ENCODE data around the gene STK33.

STK33 gene

DNA sequence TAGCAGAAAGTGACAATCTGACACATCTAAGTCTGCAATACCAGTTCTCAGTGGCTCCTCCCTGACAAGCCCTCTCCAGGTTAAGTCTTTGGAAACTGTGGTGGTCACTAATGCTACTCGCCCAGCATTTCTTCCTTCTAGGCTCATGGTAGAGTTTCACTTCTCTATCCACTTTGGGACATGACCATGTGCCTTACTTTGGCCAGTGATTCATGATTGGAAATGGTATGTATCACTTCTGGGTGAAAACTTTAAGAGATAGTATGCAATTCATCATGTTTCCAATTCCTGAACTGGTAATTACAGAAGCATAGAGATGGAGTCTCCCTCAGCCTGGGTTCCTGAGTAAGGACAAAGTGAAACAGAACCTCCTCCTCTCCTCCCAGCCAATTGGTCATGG, 178.8 kb downstream of the STK33 start:
- Mint-ChIP-seq H3K27me3 (peaks cover 0 to 6% of the 10 kb centered on the region in 2 donors), H3K9me3 (no peaks in the 10 kb centered on the region), H3K4me1 (ENCODE audit: low read depth in 2 of 2) (no peaks in the 10 kb centered on the region), H3K27ac (no peak overlapping the region), H3K36me3 (ENCODE audit: insufficient read depth) (no peaks in the 10 kb centered on the region), H3K4me3 (no peak overlapping the region)
- no peak for DNase-seq
- no peak for ATAC-seq (replicated peaks)

GRCh38 chr11:8408151-8408941, 185.7 kb downstream of the STK33 start:
- DNase-seq: no peak

GRCh38 chr11:8403310-8403709, 190.7 kb downstream of the STK33 start:
- Mint-ChIP-seq H3K36me3 (ENCODE audit: insufficient read depth) (no peaks in the 10 kb centered on the region), H3K4me1 (ENCODE audit: low read depth in 2 of 2) (no peaks in the 10 kb centered on the region), H3K4me3 (no peak overlapping the region), H3K9me3 (no peaks in the 10 kb centered on the region), H3K27ac (no peak overlapping the region), H3K27me3 (peaks cover 0 to 10% of the 10 kb centered on the region in 2 donors)
- ATAC-seq (replicated peaks) (no peak), DNase-seq (no peak)

More at GRCh38 chr11:8408151-8408941, 185.7 kb downstream of the STK33 start:
- H3K9me3 Mint-ChIP-seq: no peaks in the 10 kb centered on the region
- H3K4me1 Mint-ChIP-seq (ENCODE audit: low read depth in 2 of 2): no peaks in the 10 kb centered on the region
- ATAC-seq (replicated peaks): no peak
- peaks cover 0 to 2% of the 10 kb centered on the region in 2 donors for H3K27me3 Mint-ChIP-seq
- H3K4me3 Mint-ChIP-seq: no peak overlapping the region
- no peaks in the 10 kb centered on the region for H3K36me3 Mint-ChIP-seq (ENCODE audit: insufficient read depth)
- no peak overlapping the region for H3K27ac Mint-ChIP-seq

GRCh38 chr11:8392886-8393285, 201.1 kb downstream of the STK33 start:
- Mint-ChIP-seq H3K27ac (no peak overlapping the region), H3K4me1 (ENCODE audit: low read depth in 2 of 2) (no peaks in the 10 kb centered on the region), H3K36me3 (ENCODE audit: insufficient read depth) (no peaks in the 10 kb centered on the region), H3K27me3 (peaks cover 4 to 24% of the 10 kb centered on the region in 2 donors), H3K4me3 (no peak overlapping the region), H3K9me3 (peaks cover 0 to 9% of the 10 kb centered on the region in 2 donors)
- DNase-seq (no peak), ATAC-seq (replicated peaks) (no peak)

GRCh38 chr11:8392166-8392565, 201.9 kb downstream of the STK33 start:
- H3K9me3 Mint-ChIP-seq: peaks cover 0 to 9% of the 10 kb centered on the region in 2 donors
- no peak overlapping the region for H3K4me3 Mint-ChIP-seq
- no peak overlapping the region for H3K27ac Mint-ChIP-seq
- ATAC-seq (replicated peaks): no peak
- H3K36me3 Mint-ChIP-seq (ENCODE audit: insufficient read depth): no peaks in the 10 kb centered on the region
- H3K27me3 Mint-ChIP-seq: peaks cover 4 to 17% of the 10 kb centered on the region in 2 donors
- H3K4me1 Mint-ChIP-seq (ENCODE audit: low read depth in 2 of 2): no peaks in the 10 kb centered on the region
- no peak for DNase-seq

DNA sequence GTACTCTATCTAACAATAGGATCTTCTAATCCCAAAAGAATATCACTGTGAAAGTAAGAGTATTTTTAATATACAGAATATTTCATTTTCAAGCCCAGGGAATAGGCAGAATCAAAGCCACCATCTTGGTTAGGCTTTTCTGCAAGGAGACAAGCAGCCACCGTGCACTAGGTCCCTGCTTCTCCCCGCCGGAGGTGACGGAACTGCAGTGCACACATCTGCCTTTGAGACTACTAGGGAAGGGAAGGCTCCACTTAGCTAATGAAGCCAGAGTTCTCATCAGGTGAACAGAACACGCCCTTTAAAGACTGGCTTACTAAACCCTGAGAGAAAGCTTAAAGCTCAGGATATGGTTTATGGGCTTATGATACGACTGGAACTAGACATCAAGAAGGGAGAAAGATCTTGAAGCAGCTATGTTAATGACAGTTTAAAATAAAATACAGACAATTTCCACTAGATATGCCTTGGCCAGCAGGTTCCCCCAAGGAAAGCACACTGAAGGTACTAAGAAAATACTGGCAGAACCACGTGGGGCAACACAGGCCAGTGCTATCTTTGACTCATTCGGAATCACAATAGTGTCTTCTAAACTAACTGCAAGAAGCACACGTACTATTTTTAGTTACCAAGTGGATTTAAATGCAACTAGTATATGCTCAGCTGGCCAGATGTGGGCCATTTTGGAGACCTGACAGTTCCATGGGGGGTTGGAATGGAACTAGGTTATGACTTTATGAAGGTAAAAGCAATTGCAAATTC, 203.0 kb downstream of the STK33 start:
- H3K27me3 Mint-ChIP-seq: peaks cover 4 to 17% of the 10 kb centered on the region in 2 donors
- H3K4me1 Mint-ChIP-seq (ENCODE audit: low read depth in 2 of 2): no peaks in the 10 kb centered on the region
- ATAC-seq (replicated peaks) (no peak), DNase-seq (no peak)
- H3K9me3 Mint-ChIP-seq: peaks cover 0 to 9% of the 10 kb centered on the region in 2 donors
- H3K4me3 Mint-ChIP-seq: no peak overlapping the region
- H3K36me3 Mint-ChIP-seq (ENCODE audit: insufficient read depth): no peaks in the 10 kb centered on the region
- no peak overlapping the region for H3K27ac Mint-ChIP-seq

DNA sequence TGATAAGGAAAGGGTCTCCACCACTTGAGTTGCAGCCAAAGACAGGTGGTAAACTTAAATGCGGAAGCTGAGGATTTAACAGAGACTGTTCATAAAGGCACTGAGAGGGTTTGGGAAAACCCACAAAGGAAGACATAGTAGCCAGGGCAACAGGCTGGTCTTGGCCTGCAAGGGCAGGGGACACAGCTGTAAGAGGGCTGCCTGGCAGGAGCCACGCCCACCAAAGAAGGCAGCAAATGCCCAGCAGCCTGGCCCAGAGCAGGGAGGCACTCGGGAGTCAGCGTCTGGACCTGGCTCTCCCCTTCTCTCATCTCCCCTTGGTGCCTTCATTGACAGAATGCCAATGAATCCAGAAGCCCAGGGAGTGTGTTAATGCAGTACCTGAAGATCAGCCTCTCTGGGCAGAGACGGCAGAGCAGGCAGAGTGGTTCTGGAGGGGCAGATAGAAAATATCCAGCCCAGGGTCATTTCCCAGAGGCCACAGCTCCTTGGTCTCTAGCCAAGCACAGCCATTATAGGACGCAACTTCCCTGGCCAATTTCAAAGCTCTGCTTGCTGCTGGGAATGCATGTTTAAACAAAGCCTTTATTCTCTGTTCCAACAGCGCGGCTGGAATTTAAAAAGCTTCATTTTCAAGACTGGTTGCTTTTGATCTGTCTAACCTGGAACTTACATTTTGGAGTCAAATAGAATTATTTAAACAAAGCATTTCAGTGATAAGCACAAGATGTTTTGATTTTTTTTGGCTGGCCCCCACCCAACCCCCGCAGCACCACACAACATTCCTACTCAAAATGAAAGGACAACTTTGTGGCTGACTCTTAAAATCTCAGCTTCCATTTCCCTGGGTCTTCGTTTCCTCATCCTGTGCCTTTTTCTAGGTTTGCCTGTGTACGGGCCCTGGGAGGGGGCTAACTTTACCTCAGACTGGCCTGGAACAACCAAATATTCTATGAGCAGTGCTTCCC, 204.7 kb downstream of the STK33 start:
- H3K4me3 Mint-ChIP-seq: no peak overlapping the region
- H3K9me3 Mint-ChIP-seq: no peaks in the 10 kb centered on the region
- no peak for ATAC-seq (replicated peaks)
- H3K27me3 Mint-ChIP-seq: peaks cover 4 to 9% of the 10 kb centered on the region in 2 donors
- DNase-seq: no peak
- H3K36me3 Mint-ChIP-seq (ENCODE audit: insufficient read depth): no peaks in the 10 kb centered on the region
- no peaks in the 10 kb centered on the region for H3K4me1 Mint-ChIP-seq (ENCODE audit: low read depth in 2 of 2)
- no peak overlapping the region for H3K27ac Mint-ChIP-seq

DNA sequence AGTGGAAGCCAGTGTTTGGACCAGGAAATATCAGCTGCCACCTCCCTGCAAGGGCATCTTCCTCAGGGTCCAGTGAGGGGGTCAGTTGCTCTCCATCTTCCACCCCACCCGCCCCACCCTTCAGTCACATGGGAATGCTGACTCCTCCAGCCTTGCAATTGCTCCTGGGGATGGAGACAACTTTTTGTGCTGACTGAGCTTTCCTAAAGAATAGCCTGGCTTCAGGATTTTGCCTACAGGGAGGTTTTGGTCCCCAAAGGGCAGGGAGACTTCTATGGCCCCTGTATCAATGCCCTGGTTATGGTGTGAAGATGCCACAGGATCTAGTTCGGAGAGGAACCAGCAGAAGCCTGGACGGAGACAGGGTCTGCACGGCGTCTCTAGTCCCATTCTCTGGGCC, 206.3 kb downstream of the STK33 start:
- no peak for DNase-seq
- Mint-ChIP-seq H3K27me3 (peaks cover 4 to 9% of the 10 kb centered on the region in 2 donors), H3K9me3 (no peaks in the 10 kb centered on the region), H3K4me1 (ENCODE audit: low read depth in 2 of 2) (no peaks in the 10 kb centered on the region), H3K36me3 (ENCODE audit: insufficient read depth) (no peaks in the 10 kb centered on the region), H3K4me3 (no peak overlapping the region), H3K27ac (no peak overlapping the region)
- ATAC-seq (replicated peaks): no peak

- Mint-ChIP-seq H3K36me3 (ENCODE audit: insufficient read depth) (no peaks in the 10 kb centered on the region), H3K9me3 (no peaks in the 10 kb centered on the region), H3K4me1 (ENCODE audit: low read depth in 2 of 2) (no peaks in the 10 kb centered on the region), H3K27ac (no peak overlapping the region), H3K4me3 (no peak overlapping the region), H3K27me3 (peaks cover 4 to 9% of the 10 kb centered on the region in 2 donors)
- no peak for ATAC-seq (replicated peaks)
- DNase-seq: no peak
These were observed 206.9 kb downstream of the STK33 start for GRCh38 chr11:8387141-8387540.

DNA sequence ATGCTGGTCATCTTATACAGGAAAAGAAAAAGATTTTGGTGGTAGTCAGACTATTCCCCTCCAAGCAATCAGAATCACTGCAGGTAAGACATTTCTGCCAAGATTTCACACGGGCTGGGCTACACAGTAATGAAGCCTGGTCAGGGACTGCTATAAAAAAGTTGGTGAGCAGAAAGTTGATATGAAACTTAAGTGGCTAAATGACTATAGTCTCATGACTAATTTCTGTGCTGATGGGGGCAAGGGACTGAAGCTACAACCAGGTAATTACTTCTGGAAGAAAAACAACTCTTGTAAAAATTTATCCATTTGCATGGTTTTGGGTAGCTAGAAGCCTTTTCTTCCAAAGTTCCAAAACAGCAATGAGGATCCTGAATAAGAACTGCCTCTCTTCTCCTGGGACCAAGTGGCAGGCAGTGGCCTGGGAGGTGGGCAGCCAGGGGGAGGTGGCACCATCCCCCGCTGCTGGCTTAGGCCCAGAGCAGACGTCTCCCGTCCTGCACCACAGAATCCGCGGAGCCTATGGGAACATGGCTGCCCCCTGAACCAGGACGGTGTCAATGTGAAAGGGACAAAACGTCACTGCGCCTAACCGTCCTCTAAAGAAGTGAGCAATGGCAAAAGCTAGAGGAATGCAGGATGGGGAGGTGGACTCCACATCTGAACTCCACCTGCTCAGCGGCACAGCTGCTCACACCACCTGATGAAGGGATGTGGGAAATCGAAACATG, 207.7 kb downstream of the STK33 start:
- Mint-ChIP-seq H3K9me3 (no peaks in the 10 kb centered on the region), H3K27ac (no peak overlapping the region), H3K4me1 (ENCODE audit: low read depth in 2 of 2) (no peaks in the 10 kb centered on the region), H3K36me3 (ENCODE audit: insufficient read depth) (no peaks in the 10 kb centered on the region), H3K27me3 (peaks cover 4 to 9% of the 10 kb centered on the region in 2 donors), H3K4me3 (no peak overlapping the region)
- ATAC-seq (replicated peaks) (no peak), DNase-seq (no peak)

DNA sequence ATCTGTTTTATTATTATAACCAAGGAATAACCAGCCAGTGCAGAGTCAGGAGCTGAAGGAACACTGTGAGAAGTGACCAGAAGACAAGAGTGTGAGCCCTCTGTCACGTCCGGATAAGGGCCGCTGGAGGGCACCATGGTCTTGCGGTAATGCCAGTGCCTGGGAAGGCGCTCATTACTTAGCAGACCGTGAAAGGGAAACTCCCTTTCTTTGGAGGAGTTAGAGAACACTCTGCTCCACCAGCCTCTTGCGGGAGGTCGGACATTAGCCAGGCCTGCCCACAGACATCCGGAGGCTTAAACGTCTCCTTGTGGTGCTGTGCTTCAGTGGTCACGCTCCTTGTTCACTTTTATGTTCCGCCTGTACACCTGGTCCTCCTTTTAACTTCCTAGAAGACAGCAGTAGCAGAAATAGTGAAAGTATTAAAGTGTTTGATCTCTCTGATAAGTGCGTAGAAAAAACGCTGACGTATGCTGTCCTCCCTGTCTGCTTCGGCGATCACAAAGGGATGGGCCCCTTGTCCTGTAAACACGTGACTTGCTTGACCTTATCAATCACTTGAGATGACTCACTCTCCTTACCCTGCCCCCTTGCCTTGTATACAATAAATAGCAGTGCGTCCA, 209.7 kb downstream of the STK33 start:
- Mint-ChIP-seq H3K36me3 (ENCODE audit: insufficient read depth) (no peaks in the 10 kb centered on the region), H3K9me3 (no peaks in the 10 kb centered on the region), H3K27me3 (no peaks in the 10 kb centered on the region), H3K27ac (no peak overlapping the region), H3K4me1 (ENCODE audit: low read depth in 2 of 2) (no peaks in the 10 kb centered on the region), H3K4me3 (no peak overlapping the region)
- no peak for ATAC-seq (replicated peaks)
- DNase-seq: no peak

- H3K9me3 Mint-ChIP-seq: no peaks in the 10 kb centered on the region
- ATAC-seq (replicated peaks) (no peak), DNase-seq (no peak)
- H3K27ac Mint-ChIP-seq: no peak overlapping the region
- no peak overlapping the region for H3K4me3 Mint-ChIP-seq
- H3K36me3 Mint-ChIP-seq (ENCODE audit: insufficient read depth): no peaks in the 10 kb centered on the region
- peaks cover 0 to 2% of the 10 kb centered on the region in 2 donors for H3K27me3 Mint-ChIP-seq
- no peaks in the 10 kb centered on the region for H3K4me1 Mint-ChIP-seq (ENCODE audit: low read depth in 2 of 2)
These were observed 210.4 kb downstream of the STK33 start for GRCh38 chr11:8383627-8384026.
